Measurements from ENCODE around the gene PPP2R2B. TPM values are rescaled to one million over a fixed set of nuclear protein-coding genes. Genes with fewer than 3 reads are reported as not detected.

PPP2R2B gene
- total RNA-seq, 1 experiment from 2014 or later: not detected

DNA sequence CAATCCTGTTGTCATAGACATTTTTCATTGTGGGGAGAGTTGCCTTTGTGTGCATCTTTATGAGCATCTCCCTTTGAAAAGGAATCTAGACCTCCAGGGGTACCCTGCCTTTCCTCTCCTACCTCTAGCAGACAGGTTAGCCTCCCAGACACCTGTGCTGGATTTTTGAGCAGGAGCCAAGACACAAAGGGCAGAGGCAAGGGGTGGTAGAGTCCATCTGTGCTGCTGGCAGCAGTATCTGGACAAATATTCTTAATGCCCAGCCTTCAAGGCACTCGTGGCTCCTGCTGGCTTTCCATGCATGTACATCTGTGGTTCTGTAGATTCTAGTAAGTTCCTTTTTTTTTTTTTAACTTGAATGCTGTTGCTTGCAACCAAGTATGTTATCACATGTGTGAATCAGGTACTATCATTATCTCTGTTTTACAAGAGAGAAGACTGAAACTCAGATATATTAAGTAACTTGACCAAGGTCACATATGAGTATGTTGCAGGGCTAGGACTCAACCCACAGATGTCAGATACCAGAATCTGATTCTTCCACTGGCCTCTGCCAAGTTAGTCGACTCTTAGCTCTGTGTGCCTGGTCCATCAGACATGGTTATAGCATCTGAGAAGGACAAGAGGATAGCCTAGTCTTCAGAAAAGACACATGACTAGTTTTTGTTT is 329.6 kb downstream of the PPP2R2B start:
- no peak overlapping the region for H3K27ac ChIP-seq (ENCODE audit: low read depth, low read length)
- no peaks in the 10 kb centered on the region for H3K4me1 ChIP-seq (ENCODE audit: control insufficient read depth in 1 of 2, insufficient read depth in 2 of 2, low read length in 2 of 2)
- ATAC-seq (no peak), DNase-seq (ENCODE audit: low read depth, low spot score) (no peak)
- no peak overlapping the region for H3K4me2 ChIP-seq (ENCODE audit: low read length)
- H4K20me1 ChIP-seq (ENCODE audit: insufficient read depth): no peaks in the 10 kb centered on the region
- no peak overlapping the region for H3K9ac ChIP-seq (ENCODE audit: low read length)
- no peaks in the 10 kb centered on the region for H3K36me3 ChIP-seq (ENCODE audit: control insufficient read depth in 1 of 2, insufficient read depth in 2 of 2, low read length in 2 of 2)
- ChIA-PET CTCF (interaction anchor here (0.8 kb wide), 2 partner anchors 417 kb away, joined by 3 read pairs; no protein-coding TSS in a partner anchor), RAD21 (ENCODE audit: low non-redundant PET in 1 of 2, low total read pairs in 2 of 2, uncharacterized antibody in 2 of 2, unreplicated experiment in 2 of 2) (no interaction called here), POLR2A (no interaction called here)
- H3K4me3 ChIP-seq (replicated peaks in 1 of 2; ENCODE audit: low read depth in 1 of 2, low read length in 2 of 2): no peak overlapping the region
- no TSS peak for BruUV-seq (replicated peaks)
- TF ChIP-seq ATF3 (IDR thresholded peaks at IDR 0.05): no peak
- no peak for TF ChIP-seq YY1 (IDR thresholded peaks at IDR 0.05; ENCODE audit: extremely low read depth, insufficient replicate concordance, low read depth, low read length)
- TF ChIP-seq ZBTB33 (IDR thresholded peaks at IDR 0.05; ENCODE audit: extremely low read depth, insufficient replicate concordance, low read length): no peak
- no peak for TF ChIP-seq CBX3 (IDR thresholded peaks at IDR 0.05; ENCODE audit: low read depth)
- TF ChIP-seq EZH2 (IDR thresholded peaks at IDR 0.05): no peak
- TF ChIP-seq EZH2phosphoT487 (IDR thresholded peaks at IDR 0.05; ENCODE audit: borderline replicate concordance): no peak
- no peak for TF ChIP-seq CEBPB (IDR thresholded peaks at IDR 0.05; ENCODE audit: low read depth)
- TF ChIP-seq POLR2A (IDR thresholded peaks at IDR 0.05; ENCODE audit: borderline replicate concordance, extremely low read depth, insufficient read depth, insufficient read length): no peak
- TF ChIP-seq ZFX (IDR thresholded peaks at IDR 0.05): no peak
- no peak for TF ChIP-seq POLR2AphosphoS5 (IDR thresholded peaks at IDR 0.05; ENCODE audit: low read depth, low read length)
- TF ChIP-seq, protein P1, sequence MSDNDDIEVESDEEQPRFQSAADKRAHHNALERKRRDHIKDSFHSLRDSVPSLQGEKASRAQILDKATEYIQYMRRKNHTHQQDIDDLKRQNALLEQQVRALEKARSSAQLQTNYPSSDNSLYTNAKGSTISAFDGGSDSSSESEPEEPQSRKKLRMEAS (IDR thresholded peaks at IDR 0.05): no peak
- TF ChIP-seq JUND (IDR thresholded peaks at IDR 0.05): no peak
- TF ChIP-seq, protein P2, sequence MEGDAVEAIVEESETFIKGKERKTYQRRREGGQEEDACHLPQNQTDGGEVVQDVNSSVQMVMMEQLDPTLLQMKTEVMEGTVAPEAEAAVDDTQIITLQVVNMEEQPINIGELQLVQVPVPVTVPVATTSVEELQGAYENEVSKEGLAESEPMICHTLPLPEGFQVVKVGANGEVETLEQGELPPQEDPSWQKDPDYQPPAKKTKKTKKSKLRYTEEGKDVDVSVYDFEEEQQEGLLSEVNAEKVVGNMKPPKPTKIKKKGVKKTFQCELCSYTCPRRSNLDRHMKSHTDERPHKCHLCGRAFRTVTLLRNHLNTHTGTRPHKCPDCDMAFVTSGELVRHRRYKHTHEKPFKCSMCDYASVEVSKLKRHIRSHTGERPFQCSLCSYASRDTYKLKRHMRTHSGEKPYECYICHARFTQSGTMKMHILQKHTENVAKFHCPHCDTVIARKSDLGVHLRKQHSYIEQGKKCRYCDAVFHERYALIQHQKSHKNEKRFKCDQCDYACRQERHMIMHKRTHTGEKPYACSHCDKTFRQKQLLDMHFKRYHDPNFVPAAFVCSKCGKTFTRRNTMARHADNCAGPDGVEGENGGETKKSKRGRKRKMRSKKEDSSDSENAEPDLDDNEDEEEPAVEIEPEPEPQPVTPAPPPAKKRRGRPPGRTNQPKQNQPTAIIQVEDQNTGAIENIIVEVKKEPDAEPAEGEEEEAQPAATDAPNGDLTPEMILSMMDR (IDR thresholded peaks at IDR 0.05 in 2 of 3, conservative IDR thresholded peaks at IDR 0.05 in 1 of 3; ENCODE audit: borderline replicate concordance in 1 of 3, insufficient read depth in 1 of 3, low read depth in 2 of 3, low read length in 2 of 3): no peak
- TF ChIP-seq TCF7L2 (IDR thresholded peaks at IDR 0.05; ENCODE audit: borderline replicate concordance, extremely low read depth, insufficient read depth, insufficient read length): no peak
- TF ChIP-seq SIN3A (IDR thresholded peaks at IDR 0.05; ENCODE audit: low read depth): no peak
- H3K27me3 ChIP-seq (ENCODE audit: insufficient read depth, low read length): peaks cover 9% of the 10 kb centered on the region; the same call in 1 of the 2 replicates
- no peaks in the 10 kb centered on the region for H3K79me2 ChIP-seq (ENCODE audit: insufficient read depth, low read length)
- no peaks in the 10 kb centered on the region for H3K9me3 ChIP-seq (ENCODE audit: control insufficient read depth in 1 of 2, insufficient read depth in 1 of 2, low read depth in 1 of 2, low read length in 2 of 2)
- intact Hi-C loops (cut with micrococcal nuclease): no loop called here
- H3K9me2 ChIP-seq (ENCODE audit: insufficient read depth): no peaks in the 10 kb centered on the region
- no peak overlapping the region for H2AFZ ChIP-seq (ENCODE audit: low read depth, low read length, poor library complexity, severe bottlenecking)
